T-helper 1 cell treated with Interleukin-12 subunit alpha and Interleukin-12 subunit beta and Interleukin-4 antibody, amounts not matched to agents 30 ng/mL and 1 ng/mL, for 36 hours (primary cell): ENCODE measurements around the gene SPARCL1. TPM values are rescaled to one million over a fixed set of nuclear protein-coding genes. Genes with fewer than 3 reads are reported as not detected.
"Not testable (repeated sequence)": the region's sequence is repeated elsewhere in the genome, so short reads cannot be mapped to it uniquely, and the experiment has no call there.

Experiments used
- intact Hi-C: fragments of 100-400 bp; cut with micrococcal nuclease; formaldehyde crosslinking; loops from one replicate; pipeline ENCODE4 v1.15.1; 2024
- total RNA-seq: library from RNA; stranded (reverse); gene quantifications from 2 replicates; pipeline ENCODE4 v1.2.3, GENCODE V29; 2022

The SPARCL1 gene
- total RNA-seq, 1 donor from 2014 or later: not detected

DNA sequence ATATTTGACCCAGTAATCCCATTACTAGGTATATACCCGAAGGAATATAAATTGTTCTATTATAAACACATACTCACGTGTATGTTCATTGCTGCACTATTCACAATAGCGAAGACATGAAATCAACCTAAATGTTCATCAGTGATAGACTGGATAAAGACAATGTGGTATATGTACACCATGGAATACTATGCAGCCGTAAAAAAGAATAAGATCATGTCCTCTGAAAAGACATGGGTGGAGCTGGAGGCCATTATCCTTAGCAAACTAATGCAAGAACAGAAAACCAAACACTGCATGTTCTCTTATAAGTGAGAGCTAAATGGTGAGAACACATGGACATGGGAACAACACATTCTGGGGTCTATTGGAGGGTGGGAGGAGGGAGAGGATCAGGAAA lies 70.3 kb downstream of the SPARCL1 start:
- intact Hi-C loops: no loop called here

- intact Hi-C loops: no loop called here
These were observed 77.6 kb downstream of the SPARCL1 start for GRCh38 chr4:87451537-87451936.

- intact Hi-C loops: not testable (repeated sequence)
These were observed 82.8 kb downstream of the SPARCL1 start for GRCh38 chr4:87446375-87446774.

DNA sequence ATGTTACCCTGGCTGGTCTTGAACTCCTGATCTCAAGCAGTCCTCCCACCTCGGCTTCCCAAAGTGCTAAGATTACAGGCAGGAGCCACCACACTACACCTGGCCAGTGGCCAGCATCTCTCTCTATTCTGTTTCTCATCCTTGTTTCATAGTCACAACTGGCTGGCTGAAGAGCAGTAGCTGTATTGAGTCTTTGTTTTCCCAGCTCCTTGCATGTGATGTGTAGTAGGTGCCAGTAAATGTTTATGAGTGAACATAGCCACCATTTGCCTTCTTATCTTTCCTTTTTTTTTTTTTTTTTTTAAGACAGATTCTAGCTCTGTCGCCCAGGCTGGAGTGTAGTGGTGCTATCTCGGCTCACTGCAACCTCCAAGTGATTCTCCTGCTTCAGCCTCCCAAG lies 83.2 kb downstream of the SPARCL1 start:
- intact Hi-C loops: no loop called here

GRCh38 chr4:87444741-87445140 lies 84.4 kb downstream of the SPARCL1 start:
- intact Hi-C loops: no loop called here

- intact Hi-C loops: no loop called here
These were observed 86.3 kb downstream of the SPARCL1 start for GRCh38 chr4:87442889-87443288.

DNA sequence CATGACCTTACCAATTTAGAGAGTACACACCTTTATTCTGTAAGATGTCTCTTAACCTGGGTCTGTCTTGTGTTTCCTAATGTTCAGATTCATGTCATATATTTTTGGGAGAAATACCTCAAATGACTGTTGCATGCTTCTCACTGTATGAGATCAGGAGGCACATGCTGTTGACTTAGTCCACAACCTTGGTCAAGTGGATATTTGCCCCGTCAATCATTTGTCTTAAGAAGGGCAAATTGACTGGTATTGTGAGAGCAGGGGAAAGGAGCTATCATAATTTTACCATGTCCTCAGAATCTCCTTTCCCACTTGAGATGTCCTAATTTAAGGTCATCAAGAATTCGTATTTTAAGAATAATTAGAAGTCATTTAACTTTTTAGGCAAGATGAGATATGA lies 95.8 kb downstream of the SPARCL1 start:
- intact Hi-C loops: no loop called here

GRCh38 chr4:87430038-87430437 lies 99.1 kb downstream of the SPARCL1 start:
- intact Hi-C loops: no loop called here

GRCh38 chr4:87428979-87429378 lies 100.2 kb downstream of the SPARCL1 start:
- intact Hi-C loops: loop anchor here (2.0 to 10.0 kb wide), 2 partner anchors 16 to 576 kb away; partner anchors contain the start of gene PKD2

DNA sequence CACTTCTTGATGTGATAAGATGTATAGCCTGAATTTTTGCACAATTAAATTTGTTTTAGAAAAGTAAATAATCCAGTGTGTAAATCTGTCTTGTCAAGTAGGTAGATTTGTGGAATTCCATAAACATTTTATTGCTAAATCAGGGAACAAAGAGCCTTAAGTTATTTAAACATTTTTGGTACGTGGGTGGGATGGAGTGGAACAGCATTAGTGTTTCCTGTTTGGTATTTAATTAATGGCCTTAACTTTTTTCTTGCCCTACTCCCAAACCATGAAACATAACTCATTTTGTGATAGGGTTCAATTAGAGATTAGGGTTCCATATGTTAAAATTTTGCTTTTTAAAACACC lies 101.7 kb downstream of the SPARCL1 start:
- intact Hi-C loops: loop anchor here (10.0 kb wide), 1 partner anchor 577 kb away; the partner anchor contains the start of gene PKD2

DNA sequence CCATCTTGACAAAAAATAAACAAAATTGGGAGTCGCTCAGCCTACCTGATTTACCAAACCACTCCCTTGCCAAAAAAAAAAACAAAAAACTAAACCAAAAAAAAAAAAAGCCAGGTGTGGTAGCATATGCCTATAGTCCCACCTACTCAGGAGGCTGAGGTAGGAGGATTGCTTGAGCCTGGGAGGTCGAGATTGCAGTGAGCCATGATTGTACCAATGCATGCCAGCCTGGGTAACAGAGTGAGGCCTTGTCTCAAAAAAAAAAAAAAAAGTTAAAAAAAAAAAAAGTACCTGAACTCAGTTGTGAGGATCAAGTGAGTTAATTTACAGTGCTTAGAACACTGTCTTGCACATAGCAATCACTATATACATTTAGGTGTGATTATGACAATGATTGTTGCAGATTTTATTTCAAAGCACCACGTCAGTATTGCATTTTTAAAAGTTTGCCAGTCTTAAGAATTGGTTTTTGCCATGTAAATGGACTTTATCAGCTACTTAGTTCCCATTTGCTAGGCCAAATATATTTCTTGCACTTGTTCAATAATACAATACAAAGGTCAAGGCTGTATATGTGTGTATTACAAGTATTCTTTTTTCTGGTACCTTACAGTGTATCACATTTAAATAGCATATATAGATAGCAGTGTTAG lies 102.2 kb downstream of the SPARCL1 start:
- intact Hi-C loops: loop anchor here (10.0 kb wide), 1 partner anchor 578 kb away; the partner anchor contains the start of gene PKD2

- intact Hi-C loops: loop anchor here (10.0 kb wide), 1 partner anchor 579 kb away; the partner anchor contains the start of gene PKD2
These were observed 103.5 kb downstream of the SPARCL1 start for GRCh38 chr4:87425711-87426110.

DNA sequence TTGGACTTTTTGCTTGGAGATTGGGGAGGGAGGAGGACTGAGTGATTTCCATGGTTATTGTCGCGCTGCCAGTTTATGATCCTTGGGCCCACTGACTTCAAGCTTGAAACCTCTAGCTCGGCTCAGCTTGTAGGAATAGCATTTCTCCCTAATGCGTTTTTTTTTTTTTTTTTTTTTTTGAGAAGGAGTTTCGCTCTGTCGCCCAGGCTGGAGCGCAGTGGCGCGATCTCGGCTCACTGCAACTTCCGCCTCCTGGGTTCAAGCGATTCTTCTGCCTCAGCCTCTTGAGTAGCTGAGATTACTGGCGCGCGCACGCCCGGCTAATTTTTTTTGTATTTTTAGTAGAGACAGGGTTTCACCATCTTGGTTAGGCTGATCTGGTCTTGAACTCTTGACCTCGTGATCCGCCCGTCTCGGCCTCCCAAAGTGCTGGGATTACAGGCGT lies 105.1 kb downstream of the SPARCL1 start:
- intact Hi-C loops: loop anchor here (5.0 to 10.0 kb wide), 3 partner anchors 581 to 1398 kb away; partner anchors contain the start of genes HERC5 and PKD2

Other genes starting within 250 kb of the SPARCL1 start
- gene HSD17B13, start 206.5 kb downstream of the SPARCL1 start, total RNA-seq: 0.15 and 0.22 TPM in 2 replicates
- gene HSD17B11, start 138.2 kb downstream of the SPARCL1 start, total RNA-seq: 22.2 and 24.6 TPM in 2 replicates
- gene NUDT9, start 106.8 kb downstream of the SPARCL1 start, total RNA-seq: 11.2 and 11.6 TPM in 2 replicates
- gene DSPP, start 79.2 kb upstream of the SPARCL1 start, total RNA-seq: not detected in 2 replicates
- gene DMP1, start 120.9 kb upstream of the SPARCL1 start, total RNA-seq: not detected in 2 replicates